Dermis blood vessel endothelial cell (primary cell): Measurements from ENCODE around the gene VTI1A. TPM values are rescaled to one million over a fixed set of nuclear protein-coding genes. Genes with fewer than 3 reads are reported as not detected.
"Not testable (repeated sequence)": the region's sequence is repeated elsewhere in the genome, so short reads cannot be mapped to it uniquely, and the experiment has no call there.

ENCODE experiments used
- DNase-seq: peaks from one replicate; pipeline ENCODE4 v3.0.0; 2010
- total RNA-seq: library from RNA; depleted of rRNA; stranded (reverse); fragments of >200 nt; gene quantifications from 2 replicates; pipeline ENCODE4 v1.2.3, GENCODE V29; 2014

The VTI1A gene
- 28.0 and 41.9 TPM in 2 replicates for total RNA-seq

GRCh38 chr10:112446855-112447619 is at the start of gene VTI1A, which contains the start of gene ZDHHC6:
Gene VTI1A, plus strand, starts transcription at chr10:112447215. Its CDS starts 159 bp downstream, at chr10:112447374.
Gene ZDHHC6, minus strand, starts transcription at chr10:112446914. Its CDS starts 1,478 bp downstream, at chr10:112445436.
- peak; percentile 90 for DNase-seq

- no peak for DNase-seq
Observed at GRCh38 chr10:112397592-112397991, 49.4 kb upstream of the VTI1A start.

- no peak for DNase-seq
Observed at GRCh38 chr10:112402917-112403316, 44.1 kb upstream of the VTI1A start.

DNA sequence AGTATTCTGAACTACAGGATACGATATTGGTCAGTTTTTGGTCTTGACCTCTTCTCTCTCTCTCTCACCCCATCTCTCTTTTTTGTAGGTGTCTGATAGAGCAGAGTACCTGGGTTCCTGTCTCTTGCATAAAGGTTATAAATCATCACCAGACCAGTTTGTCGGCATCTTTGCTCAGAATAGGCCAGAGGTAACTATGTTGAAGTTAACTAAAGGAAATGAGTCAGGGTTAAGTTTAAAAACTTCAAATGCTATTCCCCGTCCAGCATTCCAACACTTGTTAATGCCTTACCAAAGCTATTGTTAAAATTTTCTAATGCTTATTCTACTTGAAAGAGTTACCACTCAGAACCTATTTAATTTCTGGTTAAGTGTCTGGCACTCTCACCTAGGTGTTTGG is 42.4 kb upstream of the VTI1A start:
- DNase-seq, result peak; percentile 62

DNA sequence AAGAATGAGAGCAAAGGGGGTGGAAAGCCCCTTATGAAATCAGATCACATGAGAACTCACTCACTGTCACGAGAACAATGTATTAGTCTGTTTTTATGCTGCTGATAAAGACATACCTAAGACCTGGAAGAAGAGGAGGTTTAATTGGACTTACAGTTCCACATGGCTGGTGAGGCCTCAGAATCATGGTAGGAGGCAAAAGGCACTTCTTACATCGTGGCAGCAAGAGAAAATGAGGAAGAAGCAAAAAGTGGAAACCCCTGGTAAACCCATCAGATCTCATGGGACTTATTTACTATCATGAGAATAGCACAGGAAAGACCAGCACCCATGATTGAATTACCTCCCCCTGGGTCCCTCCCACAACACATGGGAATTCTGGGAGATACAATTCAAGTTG is 40.2 kb upstream of the VTI1A start:
- DNase-seq, result not testable (repeated sequence)

- no peak for DNase-seq
Observed at GRCh38 chr10:112407696-112408095, 39.3 kb upstream of the VTI1A start.

- no peak for DNase-seq
Observed at GRCh38 chr10:112409299-112409698, 37.7 kb upstream of the VTI1A start.

GRCh38 chr10:112409755-112410154 is 37.3 kb upstream of the VTI1A start:
- no peak for DNase-seq

- DNase-seq, result no peak
Observed at GRCh38 chr10:112412696-112413095, 34.3 kb upstream of the VTI1A start.

- DNase-seq, result no peak
Observed at GRCh38 chr10:112421731-112422130, 25.3 kb upstream of the VTI1A start.

GRCh38 chr10:112424651-112425050 is 22.4 kb upstream of the VTI1A start:
- DNase-seq, result no peak

DNA sequence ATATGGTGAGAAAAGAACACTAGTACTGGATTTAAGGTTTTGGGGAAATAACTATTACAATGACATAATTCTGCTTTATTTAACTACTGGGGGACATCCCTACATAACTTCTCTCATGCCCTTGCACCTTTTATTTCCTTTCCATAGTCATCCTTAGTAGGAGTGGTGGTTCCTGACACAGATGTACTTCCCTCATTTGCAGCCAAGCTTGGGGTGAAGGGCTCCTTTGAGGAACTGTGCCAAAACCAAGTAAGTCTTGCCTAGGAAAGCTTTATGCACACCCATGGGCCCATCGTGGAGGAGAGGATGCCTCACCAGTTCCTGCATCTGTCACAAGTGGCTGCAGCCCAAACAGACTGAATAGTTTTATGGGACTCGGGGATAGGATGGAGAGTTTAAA is 20.9 kb upstream of the VTI1A start:
- DNase-seq, result no peak

- DNase-seq, result no peak
Observed at GRCh38 chr10:112429147-112429546, 17.9 kb upstream of the VTI1A start.

DNA sequence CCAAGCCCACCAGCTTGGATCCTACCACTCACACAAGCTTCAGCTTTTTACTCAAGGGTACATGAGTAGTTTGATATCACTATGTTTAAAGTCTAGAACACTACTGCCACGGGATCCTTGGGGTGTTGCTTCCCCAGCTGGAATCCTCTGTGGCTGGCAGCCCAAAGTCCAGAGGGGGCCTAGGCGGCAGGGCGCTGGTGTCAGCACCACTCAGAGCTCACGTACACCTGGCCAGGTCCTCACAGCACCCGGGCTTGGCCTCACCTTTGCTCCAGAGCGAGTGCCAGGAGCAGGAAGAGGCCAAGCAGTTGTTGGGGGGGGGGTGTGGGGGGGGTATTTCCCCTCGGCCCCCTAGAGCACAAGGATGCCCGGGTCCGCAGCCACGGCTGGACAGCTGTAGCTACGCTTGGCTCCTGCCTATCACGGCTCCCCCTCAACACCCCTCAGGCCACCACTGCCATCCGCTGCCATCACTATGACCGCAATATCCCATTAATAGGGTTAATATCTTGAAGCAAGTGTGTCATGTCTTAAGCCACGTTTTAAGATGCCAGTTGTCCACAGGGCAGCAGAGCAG is 17.3 kb upstream of the VTI1A start:
- no peak for DNase-seq

DNA sequence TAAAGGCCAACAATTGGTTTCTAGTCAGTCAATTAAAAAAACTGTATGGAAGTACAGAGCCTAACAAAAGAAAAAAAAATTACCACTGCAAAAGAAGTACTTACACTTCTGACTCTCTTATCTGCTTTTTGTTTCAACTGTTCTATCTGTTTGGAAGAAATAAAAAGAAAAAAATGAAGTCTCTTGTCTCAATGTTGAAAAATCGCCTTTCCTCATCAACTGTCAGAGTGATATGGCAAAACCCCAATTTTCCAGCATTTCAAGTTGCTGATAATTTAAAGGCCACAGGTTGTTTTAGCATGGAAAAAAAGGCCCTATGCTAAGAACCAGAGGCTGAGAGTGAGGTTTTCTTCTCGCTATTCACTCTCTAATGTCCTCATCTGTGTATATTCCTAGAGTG is 13.9 kb upstream of the VTI1A start:
- DNase-seq, result no peak

- peak; percentile 71 for DNase-seq
Observed at GRCh38 chr10:112434988-112435619, 11.9 kb upstream of the VTI1A start.

GRCh38 chr10:112438356-112438755 is 8.7 kb upstream of the VTI1A start:
- DNase-seq, result no peak

DNA sequence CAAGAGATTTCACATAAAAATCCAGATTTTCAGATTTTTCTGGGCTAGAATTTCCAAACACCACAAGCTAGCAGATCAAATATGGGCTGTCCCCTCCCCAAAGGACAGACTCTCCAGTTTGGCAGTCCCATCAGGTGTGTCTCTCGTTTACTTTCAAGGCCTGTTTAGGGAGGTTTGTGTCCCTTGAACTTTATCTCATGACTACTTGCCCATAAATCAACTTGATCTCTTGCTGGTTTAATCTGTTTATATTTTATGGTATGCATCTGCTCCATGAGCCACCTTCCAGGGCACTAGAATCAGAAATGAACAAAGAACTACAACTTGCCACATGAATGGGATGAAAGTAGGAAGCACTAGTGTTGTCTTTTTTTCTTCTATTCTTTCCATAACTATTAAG is 5.5 kb upstream of the VTI1A start:
- DNase-seq, result no peak

- DNase-seq, result no peak
Observed at GRCh38 chr10:112442063-112442462, 5.0 kb upstream of the VTI1A start.

DNA sequence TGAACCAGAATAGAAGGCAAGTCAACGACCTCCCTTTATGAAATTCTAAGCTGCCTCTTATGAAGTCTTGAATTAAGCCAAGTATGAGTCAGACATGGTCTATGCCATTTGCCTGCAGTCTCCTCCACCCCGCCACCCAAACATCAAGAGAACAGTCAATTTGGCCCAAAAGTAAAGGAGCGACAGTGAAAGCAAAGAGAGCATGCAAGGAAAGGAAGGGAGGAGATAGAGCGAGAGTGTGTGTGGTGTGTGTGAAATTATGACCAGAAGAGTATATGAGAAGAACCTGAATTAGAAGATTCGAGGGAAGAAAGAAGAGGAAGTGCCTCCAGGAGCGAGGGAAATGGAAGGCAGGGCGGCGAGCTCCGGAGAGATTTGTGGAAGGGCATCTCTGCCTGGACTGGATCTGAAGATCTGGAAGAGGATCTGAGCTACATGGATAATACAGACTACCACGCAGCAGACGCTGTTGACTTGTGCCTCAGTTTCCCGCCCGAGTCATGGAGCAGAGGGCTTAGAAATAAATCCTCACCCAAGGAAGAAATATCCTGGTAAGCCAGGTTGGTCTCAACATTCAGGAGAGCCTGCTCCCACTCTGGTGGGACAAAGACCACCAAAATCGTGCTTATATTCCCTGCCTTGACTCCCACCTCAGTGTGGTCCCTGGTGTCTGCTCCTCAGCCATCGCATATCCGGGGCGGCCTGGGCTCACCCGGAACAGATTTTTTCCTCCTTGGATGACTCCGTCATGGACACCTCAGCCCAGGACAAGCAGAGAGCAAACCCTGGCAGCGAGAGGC is 760 bp upstream of the VTI1A start:
- peak; percentile 31 for DNase-seq

DNA sequence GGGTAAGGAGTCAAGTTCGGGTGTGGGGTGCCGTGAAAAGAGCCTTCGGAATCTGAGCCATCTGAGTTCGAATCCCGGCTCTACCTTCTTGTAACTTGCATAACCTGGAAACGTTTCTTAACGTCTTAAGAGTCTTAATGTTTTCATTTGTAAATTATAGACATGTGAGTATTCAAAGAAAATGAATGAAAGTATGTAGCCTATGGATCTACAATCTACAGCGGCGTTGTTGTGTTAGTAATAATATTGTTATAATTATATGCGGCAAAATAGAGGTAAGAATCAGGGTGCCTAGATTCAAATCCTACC is 559 bp downstream of the VTI1A start:
- no peak for DNase-seq

- no peak for DNase-seq
Observed at GRCh38 chr10:112448888-112449287, 1.9 kb downstream of the VTI1A start.
